ENCODE measurements around the gene BRAF. TPM values are rescaled to one million over a fixed set of nuclear protein-coding genes. Genes with fewer than 3 reads are reported as not detected.

Gene BRAF
- total and polyA plus RNA-seq, 2 donors from 2014 or later, result 8.0 to 43.9 TPM

- Histone ChIP-seq H3K27me3 (ENCODE audit: control insufficient read depth, insufficient read depth, low read length) (no peaks in the 10 kb centered on the region), H3K9ac (ENCODE audit: low read length in 3 of 3) (no peak overlapping the region), H3K9me3 (ENCODE audit: control insufficient read depth in 2 of 3, insufficient read depth in 1 of 3, low read length in 3 of 3) (no peaks in the 10 kb centered on the region), H3K4me1 (ENCODE audit: control insufficient read depth in 2 of 3, insufficient read depth in 2 of 3, low read depth in 1 of 3, low read length in 3 of 3) (peaks cover 0 to 9% (median 6%) of the 10 kb centered on the region in 3 donors), H3K36me3 (ENCODE audit: control insufficient read depth in 2 of 3, insufficient read depth in 3 of 3, low read length in 3 of 3) (peaks cover 0 to 2% (median 2%) of the 10 kb centered on the region in 3 donors), H3K4me3 (ENCODE audit: low read length in 3 of 3) (no peak overlapping the region), H3K27ac (ENCODE audit: low read depth in 2 of 2, low read length in 2 of 2) (no peak overlapping the region)
- DNase-seq (no peak), FAIRE-seq (no peak)
- no peak for TF ChIP-seq CTCF (IDR thresholded peaks at IDR 0.05; ENCODE audit: borderline replicate concordance, extremely low read depth, insufficient read depth)
- intact Hi-C loops (cut with DNase I), result no loop called here
These were observed 200.0 kb downstream of the BRAF start for GRCh38 chr7:140724706-140725105.

GRCh38 chr7:140723574-140723973 is 201.2 kb downstream of the BRAF start:
- no peak overlapping the region for H3K27ac ChIP-seq (ENCODE audit: low read depth in 2 of 2, low read length in 2 of 2)
- H3K27me3 ChIP-seq (ENCODE audit: control insufficient read depth, insufficient read depth, low read length), result no peaks in the 10 kb centered on the region
- TF ChIP-seq CTCF (IDR thresholded peaks at IDR 0.05; ENCODE audit: borderline replicate concordance, extremely low read depth, insufficient read depth), result no peak
- intact Hi-C loops (cut with DNase I), result no loop called here
- no peaks in the 10 kb centered on the region for H3K9me3 ChIP-seq (ENCODE audit: control insufficient read depth in 2 of 3, insufficient read depth in 1 of 3, low read length in 3 of 3)
- peaks cover 2 to 9% (median 6%) of the 10 kb centered on the region in 3 donors for H3K4me1 ChIP-seq (ENCODE audit: control insufficient read depth in 2 of 3, insufficient read depth in 2 of 3, low read depth in 1 of 3, low read length in 3 of 3)
- DNase-seq, result no peak
- H3K36me3 ChIP-seq (ENCODE audit: control insufficient read depth in 2 of 3, insufficient read depth in 3 of 3, low read length in 3 of 3), result peaks cover 0 to 2% (median 2%) of the 10 kb centered on the region in 3 donors
- no peak overlapping the region for H3K9ac ChIP-seq (ENCODE audit: low read length in 3 of 3)
- FAIRE-seq, result no peak
- H3K4me3 ChIP-seq (ENCODE audit: low read length in 3 of 3), result no peak overlapping the region

GRCh38 chr7:140723006-140723405 is 201.7 kb downstream of the BRAF start:
- DNase-seq (no peak), FAIRE-seq (no peak)
- no peak overlapping the region for H3K4me3 ChIP-seq (ENCODE audit: low read length in 3 of 3)
- no peak overlapping the region for H3K27ac ChIP-seq (ENCODE audit: low read depth in 2 of 2, low read length in 2 of 2)
- intact Hi-C loops (cut with DNase I), result no loop called here
- H3K36me3 ChIP-seq (ENCODE audit: control insufficient read depth in 2 of 3, insufficient read depth in 3 of 3, low read length in 3 of 3), result peaks cover 0 to 2% (median 2%) of the 10 kb centered on the region in 3 donors
- no peak for TF ChIP-seq CTCF (IDR thresholded peaks at IDR 0.05; ENCODE audit: borderline replicate concordance, extremely low read depth, insufficient read depth)
- no peaks in the 10 kb centered on the region for H3K27me3 ChIP-seq (ENCODE audit: control insufficient read depth, insufficient read depth, low read length)
- H3K9me3 ChIP-seq (ENCODE audit: control insufficient read depth in 2 of 3, insufficient read depth in 1 of 3, low read length in 3 of 3), result no peaks in the 10 kb centered on the region
- peaks cover 2 to 7% (median 6%) of the 10 kb centered on the region in 3 donors for H3K4me1 ChIP-seq (ENCODE audit: control insufficient read depth in 2 of 3, insufficient read depth in 2 of 3, low read depth in 1 of 3, low read length in 3 of 3)
- H3K9ac ChIP-seq (ENCODE audit: low read length in 3 of 3), result no peak overlapping the region

- no peak overlapping the region for H3K27ac ChIP-seq (ENCODE audit: low read depth in 2 of 2, low read length in 2 of 2)
- intact Hi-C loops (cut with DNase I), result no loop called here
- DNase-seq, result peak in 2 of 5 donors; percentile 35 to 38
- H3K36me3 ChIP-seq (ENCODE audit: control insufficient read depth in 2 of 3, insufficient read depth in 3 of 3, low read length in 3 of 3), result peaks cover 0 to 2% (median 2%) of the 10 kb centered on the region in 3 donors
- no peak for FAIRE-seq
- no peak overlapping the region for H3K4me3 ChIP-seq (ENCODE audit: low read length in 3 of 3)
- no peak overlapping the region for H3K9ac ChIP-seq (ENCODE audit: low read length in 3 of 3)
- no peak for TF ChIP-seq CTCF (IDR thresholded peaks at IDR 0.05; ENCODE audit: borderline replicate concordance, extremely low read depth, insufficient read depth)
- peaks cover 2 to 5% (median 4%) of the 10 kb centered on the region in 3 donors for H3K4me1 ChIP-seq (ENCODE audit: control insufficient read depth in 2 of 3, insufficient read depth in 2 of 3, low read depth in 1 of 3, low read length in 3 of 3)
- no peaks in the 10 kb centered on the region for H3K27me3 ChIP-seq (ENCODE audit: control insufficient read depth, insufficient read depth, low read length)
- no peaks in the 10 kb centered on the region for H3K9me3 ChIP-seq (ENCODE audit: control insufficient read depth in 2 of 3, insufficient read depth in 1 of 3, low read length in 3 of 3)
These were observed 202.5 kb downstream of the BRAF start for GRCh38 chr7:140722254-140722653.
